ENCODE measurements around the gene MSRB3.
"Not testable (repeated sequence)": the region's sequence is repeated elsewhere in the genome, so short reads cannot be mapped to it uniquely, and the experiment has no call there.

The MSRB3 gene

DNA sequence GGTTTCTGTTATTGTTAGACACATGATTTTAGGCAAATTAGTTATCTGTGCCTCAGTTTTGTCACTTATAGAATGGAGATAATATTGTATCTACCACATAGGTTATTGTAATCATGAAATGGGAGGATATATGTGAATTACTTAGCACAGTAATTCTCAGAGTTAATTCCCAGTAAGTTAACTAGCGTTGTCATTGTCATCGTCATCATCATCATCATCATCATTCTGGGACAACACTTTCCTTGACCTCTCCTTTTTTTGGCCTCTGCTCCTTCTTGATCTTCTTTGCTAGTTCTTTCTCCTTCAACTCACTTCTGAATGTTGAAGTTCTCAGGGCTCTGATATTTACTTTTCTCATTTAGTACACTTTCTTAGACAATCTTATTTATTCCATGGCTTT lies 13.8 kb downstream of the MSRB3 start:
- no peak for DNase-seq

DNA sequence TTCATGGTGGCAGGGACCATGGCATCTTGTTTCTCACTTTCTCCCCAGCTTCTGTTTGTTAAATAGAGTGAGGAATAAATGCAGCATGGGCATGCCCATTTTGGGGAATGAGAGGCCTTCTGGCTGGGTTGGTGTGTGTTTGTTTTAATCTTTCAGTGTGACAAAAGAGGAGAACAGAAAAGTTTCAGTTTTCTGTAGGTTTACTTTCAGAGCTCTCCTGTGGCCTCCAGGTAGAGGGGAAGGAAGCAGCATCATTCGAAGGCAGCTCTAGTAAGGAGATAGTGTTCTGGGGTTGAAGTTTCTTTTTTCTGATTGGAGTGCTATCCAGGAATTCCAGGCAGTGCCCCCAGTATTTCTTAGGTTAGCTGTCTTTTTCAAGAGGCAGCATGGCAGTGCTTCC lies 15.3 kb downstream of the MSRB3 start:
- no peak for DNase-seq

DNA sequence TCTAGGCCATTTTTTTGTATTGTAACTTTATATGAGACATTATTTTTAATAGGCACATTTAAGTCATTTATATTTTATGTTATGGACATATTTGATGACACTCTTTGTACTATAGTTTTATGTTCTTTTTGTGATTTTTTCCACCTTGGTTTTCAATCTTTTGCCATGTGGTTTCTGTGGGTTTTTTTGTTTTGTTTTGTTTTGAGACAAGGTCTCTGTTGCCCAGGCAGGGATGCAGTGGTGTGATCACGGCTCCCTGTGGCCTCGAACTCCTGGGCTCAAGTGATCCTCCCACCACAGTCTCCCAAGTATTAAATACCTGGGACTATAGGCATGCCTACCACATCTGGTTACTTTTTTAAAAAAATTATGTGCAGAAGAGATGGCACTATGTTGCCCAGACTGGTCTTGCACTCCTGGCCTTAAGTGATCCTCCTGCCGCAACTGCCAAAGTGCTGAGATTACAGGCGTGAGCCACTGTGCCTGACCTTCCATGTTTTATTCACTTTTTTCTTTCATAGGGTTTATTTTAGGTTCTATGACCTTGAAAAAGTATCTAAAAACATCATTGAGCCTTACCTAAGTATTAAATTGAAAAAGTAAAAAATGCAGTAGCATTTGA lies 16.3 kb downstream of the MSRB3 start:
- no peak for DNase-seq

DNA sequence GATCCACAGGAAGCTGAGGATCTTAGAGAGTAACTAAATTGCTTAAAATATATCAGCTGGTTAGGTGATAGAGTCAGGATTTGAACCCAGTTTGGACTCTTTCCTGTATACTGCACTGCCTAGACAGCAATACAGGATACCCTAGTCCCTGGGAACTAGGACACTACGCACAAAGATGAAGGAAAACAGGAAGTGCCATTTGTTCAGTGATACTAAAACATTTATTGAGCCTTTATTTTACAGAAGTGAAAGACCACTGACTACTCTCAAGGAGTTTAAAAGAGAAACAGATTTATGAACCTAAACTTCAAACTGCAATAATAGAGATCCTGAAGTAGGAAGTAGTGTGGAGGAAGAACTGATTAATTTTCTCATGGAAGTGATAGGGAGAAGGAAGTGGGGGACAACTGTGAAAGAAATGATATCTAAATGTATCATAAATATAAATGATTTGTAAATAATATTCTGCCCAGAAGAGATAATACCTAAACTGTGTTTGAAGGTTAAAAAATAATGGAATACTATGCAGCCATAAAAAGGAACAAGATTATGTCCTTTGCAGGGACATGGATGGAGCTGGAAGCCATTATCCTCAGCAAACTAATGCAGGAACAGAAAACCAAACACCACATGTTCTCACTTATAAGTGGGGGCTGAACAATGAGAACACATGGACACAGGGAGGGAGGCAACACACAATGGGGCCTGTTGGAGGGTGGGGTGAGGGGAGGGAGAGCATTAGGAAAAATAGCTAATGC lies 18.2 kb downstream of the MSRB3 start:
- DNase-seq = no peak

DNA sequence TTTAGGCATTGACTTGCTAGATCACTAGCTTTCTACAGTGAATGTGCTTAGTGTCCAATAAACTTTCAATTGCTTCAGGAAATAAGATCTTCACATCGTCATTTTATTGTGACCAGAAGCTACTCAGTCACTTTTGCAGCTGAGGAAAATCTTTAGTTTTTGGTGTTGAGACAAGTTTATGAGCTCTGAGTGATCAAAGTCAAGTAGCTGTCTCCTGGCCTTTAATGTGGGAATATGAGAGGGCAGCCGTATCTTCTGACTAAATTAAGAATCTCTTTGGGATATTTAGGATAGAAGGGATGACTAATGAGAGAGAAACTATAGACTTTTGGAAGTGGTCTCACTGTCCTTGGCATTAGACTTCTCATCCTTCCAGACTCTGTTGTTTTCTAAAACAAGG lies 21.6 kb downstream of the MSRB3 start:
- no peak for DNase-seq

DNA sequence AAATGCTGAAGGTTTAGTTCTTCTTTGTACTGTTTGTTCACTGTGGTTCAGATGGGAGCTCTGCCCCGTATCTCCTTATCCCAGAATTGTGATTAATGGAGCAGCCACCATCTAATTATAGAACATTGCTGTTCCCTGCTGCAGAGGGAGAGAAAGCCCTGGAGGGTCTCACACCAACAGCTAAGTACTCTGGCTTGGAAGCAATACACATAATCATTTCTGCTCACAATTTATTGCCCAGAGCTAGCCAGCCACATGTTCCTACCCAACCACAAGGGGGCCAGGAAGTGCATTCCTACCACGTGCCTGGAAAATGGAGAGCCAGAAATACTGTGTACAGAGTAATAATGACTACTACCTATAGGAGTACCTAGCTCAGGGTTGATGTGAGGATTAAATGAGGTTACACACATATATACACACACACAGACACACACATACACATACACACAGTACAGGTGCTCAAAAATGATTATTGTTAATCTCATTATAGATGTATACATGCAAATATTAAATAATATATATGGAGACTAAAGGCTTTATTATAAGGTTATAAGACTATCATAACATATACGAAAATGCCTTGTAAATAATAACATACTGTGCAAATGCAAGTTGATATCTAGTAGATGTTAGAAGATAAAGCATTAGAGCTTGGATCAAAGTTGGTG lies 22.3 kb downstream of the MSRB3 start:
- no peak for DNase-seq

DNA sequence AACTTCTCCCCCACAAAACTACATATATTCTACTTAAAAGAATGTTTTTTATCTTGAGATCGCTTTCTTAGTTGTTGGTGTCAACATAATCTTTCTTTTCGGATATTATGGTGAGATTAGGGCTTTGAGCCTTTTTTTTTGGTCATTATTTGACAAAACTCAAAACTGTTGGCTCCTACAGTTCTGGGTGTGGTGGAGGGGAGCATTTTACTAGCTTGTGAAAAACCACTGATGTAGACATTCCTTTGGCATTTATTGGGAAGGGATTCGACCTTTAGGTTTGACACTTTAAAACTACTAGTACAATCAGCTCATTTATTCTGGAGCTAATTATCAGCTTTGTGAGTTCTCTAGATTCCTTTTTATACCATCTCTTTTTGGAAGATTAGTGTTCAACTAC lies 24.4 kb downstream of the MSRB3 start:
- DNase-seq = no peak

DNA sequence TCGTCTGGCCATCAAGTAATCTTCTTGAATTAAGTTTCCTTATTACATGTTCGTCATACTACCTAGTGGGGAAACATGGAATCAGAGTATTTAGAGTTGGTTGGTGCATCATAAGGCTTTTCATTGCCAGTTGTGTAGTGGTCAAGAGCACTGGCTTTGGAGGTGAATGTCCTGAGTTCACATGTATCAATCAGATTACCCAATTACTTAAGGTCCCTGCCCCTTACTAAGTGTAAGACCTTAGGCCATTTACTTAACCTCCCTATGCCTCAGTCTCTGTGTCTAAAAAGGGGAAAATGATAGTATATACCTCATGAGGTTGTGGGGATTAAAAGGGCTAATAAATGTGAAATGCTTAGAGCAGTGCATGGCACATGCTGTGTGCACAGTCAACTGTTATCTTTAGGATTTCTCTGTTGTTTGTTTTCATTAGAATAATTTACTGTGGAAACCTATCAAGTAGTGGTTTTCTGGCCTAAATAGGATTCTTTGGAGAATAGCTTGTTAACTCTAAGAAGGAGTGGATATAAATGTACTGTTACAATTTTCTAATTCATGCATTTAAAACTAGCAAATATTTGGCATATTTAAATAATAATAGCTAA lies 27.0 kb downstream of the MSRB3 start:
- DNase-seq = no peak

DNA sequence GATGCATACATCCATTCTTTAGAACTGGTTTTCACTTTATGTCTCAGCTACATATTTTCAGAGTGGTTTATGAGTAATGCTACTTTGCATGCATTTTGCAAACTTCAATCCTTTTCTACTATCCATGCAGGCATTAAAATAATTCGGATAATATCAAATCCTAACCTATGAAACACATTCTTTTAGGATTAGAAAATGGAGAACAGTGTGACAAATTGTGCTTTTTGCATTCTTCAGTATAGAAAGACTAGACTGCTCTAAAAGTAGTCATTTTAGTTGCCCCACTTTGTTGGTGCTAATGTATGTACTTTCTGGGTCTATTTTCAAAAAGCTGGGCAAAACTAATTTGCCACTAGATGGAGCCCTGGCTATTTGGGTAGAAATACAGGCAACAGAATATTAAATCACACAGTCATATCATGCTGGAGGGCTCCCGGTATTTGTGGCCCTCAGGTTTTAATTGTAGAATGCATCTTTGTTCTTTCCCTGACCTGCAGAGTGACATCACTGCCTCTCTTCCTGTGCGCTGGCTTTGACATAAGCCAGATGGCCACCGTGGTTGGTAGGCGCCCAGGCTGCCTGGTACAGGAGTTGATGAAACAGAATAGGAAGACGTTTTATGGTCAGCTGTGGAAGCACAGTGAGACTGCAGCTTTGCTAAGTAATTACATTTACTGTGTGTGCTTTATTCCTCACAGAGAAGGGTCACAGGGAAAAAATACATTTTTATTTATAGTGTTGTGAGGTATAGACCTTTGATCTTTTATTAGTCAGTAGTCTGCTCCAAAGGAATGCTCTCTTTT lies 28.1 kb downstream of the MSRB3 start:
- DNase-seq = no peak

DNA sequence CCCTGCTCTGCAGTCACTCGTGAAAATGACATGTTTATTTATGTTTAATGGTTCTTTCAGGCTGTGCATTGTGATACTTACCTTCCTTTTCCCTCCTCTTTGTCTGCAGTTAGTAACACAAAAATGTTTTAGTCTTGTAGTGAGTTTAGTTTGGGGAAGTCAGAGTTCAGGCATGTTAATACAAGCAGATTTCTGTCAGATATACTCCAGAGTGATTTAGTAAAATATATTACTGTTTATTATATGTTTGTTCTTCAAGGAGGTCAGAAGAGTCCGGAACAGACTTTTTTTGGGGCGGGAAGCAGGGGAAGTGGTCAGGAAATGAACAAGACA lies 28.7 kb downstream of the MSRB3 start:
- no peak for DNase-seq

DNA sequence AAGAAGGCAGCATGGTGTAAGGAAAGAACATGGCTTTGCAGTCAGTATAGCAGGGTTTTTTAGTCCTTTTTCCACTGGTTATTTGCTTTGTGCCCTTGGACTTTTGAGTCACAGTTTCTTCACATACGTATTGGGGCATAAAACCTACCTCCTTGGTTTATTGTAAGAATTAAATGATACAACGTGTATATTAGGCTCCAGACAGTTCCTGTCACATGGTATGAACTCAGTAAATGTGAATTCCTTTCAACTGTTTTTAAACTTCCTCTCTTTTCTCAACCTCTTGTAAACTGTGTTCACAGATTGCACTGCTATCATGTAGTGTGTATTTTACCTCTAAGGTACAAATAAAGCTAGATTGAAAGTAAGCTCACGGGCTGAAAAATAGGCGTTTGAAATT lies 29.5 kb downstream of the MSRB3 start:
- no peak for DNase-seq

DNA sequence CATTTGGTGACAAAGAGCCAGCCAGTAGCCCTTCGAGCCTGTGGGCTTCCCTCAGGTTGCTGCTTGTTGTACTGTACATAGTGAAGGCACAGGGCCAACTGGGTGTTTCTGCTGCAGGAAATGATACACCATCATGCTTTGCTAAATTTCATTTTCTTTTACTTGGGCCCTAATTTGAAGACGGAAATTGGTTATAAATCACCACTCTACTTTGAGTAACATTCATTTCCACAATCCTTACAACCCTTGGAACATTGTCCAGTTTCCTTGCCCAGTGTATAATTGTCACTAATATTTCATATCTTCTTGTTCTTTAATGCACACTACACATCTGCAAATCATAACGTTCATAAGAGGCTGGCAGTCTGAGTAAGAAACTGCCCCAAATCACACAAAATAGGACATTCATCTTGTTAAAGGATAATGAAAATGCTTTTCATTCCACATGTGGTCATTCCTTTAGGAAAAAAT lies 30.2 kb downstream of the MSRB3 start:
- no peak for DNase-seq

DNA sequence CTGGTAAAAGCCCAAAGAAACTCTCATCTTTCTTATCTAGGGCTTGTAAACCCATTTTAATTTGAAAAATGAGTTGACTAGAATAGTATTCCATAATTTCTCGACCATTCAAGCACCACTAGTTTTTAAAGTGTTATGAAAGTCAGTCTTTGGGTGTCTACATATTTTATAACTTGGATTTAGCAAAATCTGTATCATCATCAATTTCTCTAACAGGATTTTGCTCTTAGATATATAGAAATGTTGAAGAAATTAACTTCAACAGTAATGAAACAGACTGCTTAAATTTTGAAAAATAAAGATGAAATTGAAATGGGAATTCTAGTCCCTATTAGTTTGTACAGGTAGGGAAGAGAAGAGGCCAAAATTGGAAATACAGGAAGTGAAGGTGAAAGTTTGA lies 32.8 kb downstream of the MSRB3 start:
- no peak for DNase-seq

DNA sequence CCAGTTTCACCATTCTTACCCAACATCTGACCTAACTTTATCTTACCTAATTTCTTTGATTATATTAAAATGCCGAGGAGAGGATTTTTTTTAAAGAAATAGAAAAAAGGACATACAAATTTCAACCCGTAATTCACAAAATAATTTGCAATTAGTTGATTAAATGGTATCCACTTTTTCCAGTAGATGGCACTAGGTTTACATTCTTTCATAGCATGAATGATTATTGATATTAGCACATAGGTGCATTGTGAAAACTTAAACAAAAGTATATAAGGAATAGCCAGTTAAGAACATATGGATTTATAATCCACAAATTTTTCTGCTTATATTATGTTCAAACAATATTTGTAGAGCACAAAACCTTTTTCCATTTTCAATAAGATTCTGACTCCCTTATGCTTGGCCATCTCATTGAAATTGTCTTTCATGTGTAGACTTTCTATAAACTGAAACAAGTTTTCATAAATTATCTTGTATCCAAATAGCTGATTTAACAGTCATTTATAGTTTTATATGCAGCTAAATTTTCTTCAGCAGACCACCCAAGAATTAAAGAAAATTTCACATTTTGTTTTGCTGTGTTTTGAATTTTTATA lies 35.3 kb downstream of the MSRB3 start:
- no peak for DNase-seq

DNA sequence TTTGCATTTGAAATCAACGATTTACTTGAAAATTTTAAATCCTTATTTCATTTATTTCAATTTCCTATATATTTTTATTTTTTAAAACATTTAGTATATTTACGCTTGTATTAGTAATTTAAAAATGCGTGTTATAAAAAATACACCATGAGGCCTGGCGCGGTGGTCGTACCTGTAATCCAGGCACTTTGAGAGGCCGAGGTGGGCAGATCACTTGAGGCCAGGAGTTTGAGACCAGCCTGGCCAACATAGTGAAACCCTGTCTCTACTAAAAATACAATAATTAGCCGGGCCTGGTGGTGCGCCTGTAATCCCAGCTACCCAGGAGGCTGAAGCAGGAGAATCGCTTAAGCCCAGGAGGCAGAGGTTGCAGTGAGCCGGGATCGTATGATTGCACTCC lies 36.8 kb downstream of the MSRB3 start:
- not testable (repeated sequence) for DNase-seq

DNA sequence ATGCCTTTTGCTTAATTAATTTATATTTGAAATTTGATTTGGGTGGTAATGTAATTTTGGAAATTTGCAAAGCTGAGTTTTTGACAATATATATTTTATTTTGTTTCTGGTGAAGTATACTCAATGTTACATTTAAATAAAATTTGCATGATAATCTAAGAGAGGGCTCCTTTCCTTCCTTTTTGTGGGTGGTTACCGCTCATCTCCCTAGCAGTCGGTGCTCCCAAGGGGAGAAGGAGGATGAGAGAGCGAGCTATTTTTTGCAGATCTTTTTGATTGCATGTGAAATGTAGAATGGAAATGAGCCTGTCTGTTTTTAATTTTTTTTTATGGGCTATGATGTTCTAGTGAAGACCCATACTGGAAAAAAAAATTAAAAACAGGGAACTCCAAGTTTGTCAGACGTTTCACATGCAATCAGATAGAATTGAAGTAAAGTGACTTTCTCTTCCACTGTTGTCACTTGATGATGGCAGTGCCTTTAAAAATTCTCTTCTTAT lies 39.8 kb downstream of the MSRB3 start:
- no peak for DNase-seq

DNA sequence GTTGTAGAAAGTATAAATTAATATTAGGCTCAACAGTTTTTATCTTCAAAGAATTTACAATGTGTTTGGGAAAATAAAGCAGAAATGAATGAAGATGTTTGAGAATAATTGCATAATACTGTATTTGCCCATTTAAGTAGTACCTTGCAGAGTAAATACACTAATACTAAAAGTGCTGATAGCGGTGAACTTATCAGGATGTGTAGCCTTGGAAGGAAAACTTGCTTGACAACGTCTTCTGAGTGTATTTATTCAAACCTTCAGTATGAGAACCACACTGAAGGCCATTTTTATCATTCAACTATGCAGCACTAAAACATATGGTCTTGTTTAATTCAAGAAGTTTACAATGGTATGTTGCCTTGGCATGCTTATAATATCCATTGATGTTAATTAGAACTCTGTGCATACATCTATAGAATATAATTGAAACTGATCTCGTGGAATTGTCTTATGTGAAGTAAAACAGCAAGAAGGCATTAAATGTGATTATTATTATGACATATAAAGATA lies 41.3 kb downstream of the MSRB3 start:
- no peak for DNase-seq

DNA sequence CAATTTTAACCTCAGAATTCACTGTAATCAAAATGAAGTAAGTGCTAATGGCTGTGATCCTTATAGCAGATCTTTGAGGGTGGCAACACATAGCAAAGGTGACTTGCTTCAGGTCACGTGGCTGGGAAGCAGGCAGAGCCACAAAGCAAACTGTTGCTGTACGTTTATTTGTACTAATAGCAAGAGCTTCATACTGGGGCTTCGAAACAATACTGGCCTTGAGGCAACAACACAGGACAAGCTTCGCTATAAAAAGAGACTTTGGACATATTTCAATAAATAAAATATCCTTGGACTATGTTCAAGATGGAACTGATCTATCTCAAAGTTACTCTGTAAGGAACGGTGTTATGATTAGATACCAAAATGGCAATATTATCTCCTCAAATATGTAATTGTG lies 44.6 kb downstream of the MSRB3 start:
- DNase-seq = no peak

DNA sequence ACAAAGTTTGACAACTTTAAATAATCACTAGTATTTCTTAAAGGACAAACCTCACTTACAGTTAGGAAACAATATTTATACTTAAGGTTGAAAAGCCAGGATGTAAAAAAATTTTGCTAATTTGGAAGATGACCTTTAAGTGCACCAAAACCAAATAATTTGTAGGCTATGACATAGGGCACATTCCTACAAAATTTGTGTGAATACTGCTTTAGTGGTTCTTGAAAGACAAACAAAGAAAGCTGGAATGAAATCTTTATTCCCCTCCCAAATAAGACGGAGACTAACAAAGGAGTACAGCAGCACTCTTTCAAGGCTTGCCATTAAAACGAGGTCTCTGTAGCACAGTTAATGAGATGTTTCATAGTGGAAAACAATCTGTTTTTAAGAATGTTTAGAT lies 45.6 kb downstream of the MSRB3 start:
- no peak for DNase-seq

DNA sequence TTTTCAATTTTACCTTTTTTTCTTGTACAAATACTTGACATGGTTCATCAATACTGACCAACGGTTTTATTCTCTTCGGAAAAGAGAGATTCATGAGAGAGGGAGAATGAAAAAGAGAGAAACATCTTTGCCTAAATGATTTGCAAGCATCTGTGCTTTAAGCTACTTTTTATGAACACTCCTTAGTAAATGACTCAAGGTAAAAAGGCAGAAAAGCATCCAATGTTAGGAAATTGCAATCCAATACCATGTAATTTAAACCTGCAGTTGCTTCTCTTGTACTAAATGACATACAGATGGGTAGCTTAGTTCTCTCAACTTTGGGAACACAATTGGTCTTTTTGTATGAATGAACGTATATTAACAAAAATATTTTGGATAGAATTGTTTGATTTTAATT lies 46.1 kb downstream of the MSRB3 start:
- no peak for DNase-seq

DNA sequence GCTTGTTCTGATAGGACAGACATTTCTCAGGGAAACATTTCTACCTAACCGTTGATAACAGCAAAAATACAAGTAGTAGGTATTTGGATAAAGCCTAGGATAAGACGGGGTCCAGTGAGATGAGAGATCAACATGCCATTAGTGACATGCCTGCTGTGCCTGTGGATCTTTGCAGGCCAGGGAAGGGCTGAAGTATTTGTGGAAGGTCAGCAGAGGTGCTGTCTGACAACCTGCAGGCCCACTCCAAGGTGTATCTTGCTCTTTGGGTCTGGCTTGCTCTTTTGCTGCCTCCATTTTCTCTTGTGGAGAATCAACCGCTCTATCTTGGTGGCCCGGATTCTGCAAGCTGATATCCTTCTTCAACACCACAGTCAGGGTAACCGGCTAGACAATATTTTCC lies 46.7 kb downstream of the MSRB3 start:
- no peak for DNase-seq

DNA sequence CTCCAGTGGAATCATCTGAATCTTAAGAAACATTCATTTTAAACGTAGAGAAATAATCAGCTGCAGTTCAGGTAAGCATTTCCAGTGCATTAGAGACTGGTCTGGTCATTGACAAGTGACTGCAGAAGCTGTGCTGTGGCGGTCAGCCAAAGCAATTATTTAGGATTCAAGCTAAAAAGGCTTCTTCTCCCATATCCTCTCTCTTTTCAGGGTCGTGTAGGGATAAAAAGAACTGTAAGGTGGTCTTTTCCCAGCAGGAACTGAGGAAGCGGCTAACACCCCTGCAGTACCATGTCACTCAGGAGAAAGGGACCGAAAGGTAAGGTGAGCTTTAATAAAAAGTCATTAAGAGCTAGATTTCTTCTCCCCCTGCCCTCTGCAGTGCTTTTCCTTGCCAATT lies 48.1 kb downstream of the MSRB3 start:
- no peak for DNase-seq
